Right atrium auricular region (tissue), 2 donors: ENCODE measurements around the gene ZDHHC19. TPM values are rescaled to one million over a fixed set of nuclear protein-coding genes. Genes with fewer than 3 reads are reported as not detected.
A peak's percentile ranks its signal among the peaks of the same experiment; 100 is the strongest.
"Not testable (repeated sequence)": the region's sequence is repeated elsewhere in the genome, so short reads cannot be mapped to it uniquely, and the experiment has no call there.

ENCODE experiments used
- DNase-seq: peaks from one replicate; pipeline ENCODE4 v3.0.0-alpha.2; 2019; ENCODE audit warnings: low spot score
- H3K27ac ChIP-seq, 2 donors: fragments of 200-600 bp; sonication (generic); 1 replicate in 1 of 2; 2 replicates in 1 of 2; pipeline ENCODE4 v1.5.1; 2016 to 2019
- H3K27me3 ChIP-seq, 2 donors: fragments of 200-600 bp; sonication (generic); one replicate each; pipeline versions ENCODE4 v1.5.1 to v1.6.0; 2017 to 2019
- H3K36me3 ChIP-seq: fragments of 200-600 bp; sonication (generic); one replicate; pipeline ENCODE4 v1.5.1; 2016
- H3K4me1 ChIP-seq, 2 donors: fragments of 200-600 bp; sonication (generic); one replicate each; pipeline versions ENCODE4 v1.5.1 to v1.6.0; 2017 to 2019
- H3K4me3 ChIP-seq, 2 donors: fragments of 200-600 bp; sonication (generic); 1 replicate in 1 of 2; 2 replicates in 1 of 2; pipeline ENCODE4 v1.5.1; 2017 to 2019; ENCODE audit warnings: mild to moderate bottlenecking in 1 of 2, moderate library complexity in 1 of 2
- H3K9me3 ChIP-seq, 2 donors: fragments of 200-600 bp; sonication (generic); one replicate each; pipeline ENCODE4 v1.5.1; 2019
- CTCF ChIP-seq, 2 donors: fragments of 200-600 bp; sonication (generic); IDR thresholded peaks; one replicate each; pipeline ENCODE4 v1.5.1; 2019; ENCODE audit warnings: antibody characterized with exemption in 2 of 2
- total RNA-seq, 2 donors: library from RNA; depleted of rRNA; stranded (reverse); fragments of >200 nt; gene quantifications; one replicate each; pipeline ENCODE4 v1.1.0, GENCODE V29; 2016

The ZDHHC19 gene
- total RNA-seq, 2 donors from 2014 or later = not detected

- TF ChIP-seq CTCF (IDR thresholded peaks at IDR 0.05) = no peak
- DNase-seq = no peak
- no peaks in the 10 kb centered on the region for H3K9me3 ChIP-seq
- no peaks in the 10 kb centered on the region for H3K36me3 ChIP-seq
- H3K4me1 ChIP-seq = peaks cover 0 to 36% of the 10 kb centered on the region in 2 donors
- H3K4me3 ChIP-seq = no peak overlapping the region
- no peak overlapping the region for H3K27ac ChIP-seq
- H3K27me3 ChIP-seq = no peaks in the 10 kb centered on the region
Observed at GRCh38 chr3:196189566-196190347, 21.4 kb downstream of the ZDHHC19 start.

GRCh38 chr3:196186651-196187573 lies 24.3 kb downstream of the ZDHHC19 start:
- TF ChIP-seq CTCF (IDR thresholded peaks at IDR 0.05) = no peak
- no peaks in the 10 kb centered on the region for H3K9me3 ChIP-seq
- no peaks in the 10 kb centered on the region for H3K36me3 ChIP-seq
- no peak for DNase-seq
- H3K27ac ChIP-seq = peak overlapping the region in 1 of 2 donors; percentile 46
- H3K27me3 ChIP-seq = no peaks in the 10 kb centered on the region
- peaks cover 0 to 10% of the 10 kb centered on the region in 2 donors for H3K4me1 ChIP-seq
- no peak overlapping the region for H3K4me3 ChIP-seq

GRCh38 chr3:196184881-196185280 lies 26.3 kb downstream of the ZDHHC19 start:
- Histone ChIP-seq H3K9me3 (no peaks in the 10 kb centered on the region), H3K27ac (no peak overlapping the region), H3K27me3 (no peaks in the 10 kb centered on the region), H3K4me3 (no peak overlapping the region), H3K4me1 (peaks cover 0 to 9% of the 10 kb centered on the region in 2 donors), H3K36me3 (no peaks in the 10 kb centered on the region)
- TF ChIP-seq CTCF (IDR thresholded peaks at IDR 0.05) = no peak
- DNase-seq = no peak

GRCh38 chr3:196184169-196184432 lies 27.1 kb downstream of the ZDHHC19 start:
- not testable (repeated sequence) for H3K9me3 ChIP-seq, H3K4me3 ChIP-seq, H3K4me1 ChIP-seq, H3K36me3 ChIP-seq, H3K27ac ChIP-seq, H3K27me3 ChIP-seq, DNase-seq

GRCh38 chr3:196181127-196181546 lies 30.1 kb downstream of the ZDHHC19 start:
- DNase-seq = no peak
- Histone ChIP-seq H3K27ac (no peak overlapping the region), H3K36me3 (no peaks in the 10 kb centered on the region), H3K4me1 (no peaks in the 10 kb centered on the region), H3K9me3 (no peaks in the 10 kb centered on the region), H3K4me3 (no peak overlapping the region), H3K27me3 (no peaks in the 10 kb centered on the region)
- TF ChIP-seq CTCF (IDR thresholded peaks at IDR 0.05) = no peak

- H3K4me3 ChIP-seq = no peak overlapping the region
- H3K4me1 ChIP-seq = no peaks in the 10 kb centered on the region
- H3K9me3 ChIP-seq = no peaks in the 10 kb centered on the region
- no peak for DNase-seq
- no peak overlapping the region for H3K27ac ChIP-seq
- no peaks in the 10 kb centered on the region for H3K36me3 ChIP-seq
- no peak for TF ChIP-seq CTCF (IDR thresholded peaks at IDR 0.05)
- H3K27me3 ChIP-seq = no peaks in the 10 kb centered on the region
Observed at GRCh38 chr3:196180346-196180745, 30.9 kb downstream of the ZDHHC19 start.
